ENCODE measurements around the gene CERS6. TPM values are rescaled to one million over a fixed set of nuclear protein-coding genes. Genes with fewer than 3 reads are reported as not detected.
A peak's percentile ranks its signal among the peaks of the same experiment; 100 is the strongest.

CERS6 gene
- total RNA-seq, 1 experiment from 2014 or later, result 15.1 TPM

GRCh38 chr2:168601741-168602140 is 145.7 kb downstream of the CERS6 start:
- no peak for DNase-seq (ENCODE audit: low read depth)

GRCh38 chr2:168602379-168602778 is 146.3 kb downstream of the CERS6 start:
- DNase-seq (ENCODE audit: low read depth), result no peak

- DNase-seq (ENCODE audit: low read depth), result no peak
Measured at GRCh38 chr2:168602846-168603401, 146.9 kb downstream of the CERS6 start.

GRCh38 chr2:168603439-168603961 is 147.4 kb downstream of the CERS6 start:
- no peak for DNase-seq (ENCODE audit: low read depth)

GRCh38 chr2:168604252-168604651 is 148.2 kb downstream of the CERS6 start:
- no peak for DNase-seq (ENCODE audit: low read depth)

- DNase-seq (ENCODE audit: low read depth), result no peak
Measured at GRCh38 chr2:168607992-168608391, 151.9 kb downstream of the CERS6 start.

GRCh38 chr2:168608796-168609195 is 152.7 kb downstream of the CERS6 start:
- no peak for DNase-seq (ENCODE audit: low read depth)

GRCh38 chr2:168611091-168611490 is 155.0 kb downstream of the CERS6 start:
- no peak for DNase-seq (ENCODE audit: low read depth)

GRCh38 chr2:168611896-168612650 is 156.0 kb downstream of the CERS6 start:
- DNase-seq (ENCODE audit: low read depth), result no peak

- no peak for DNase-seq (ENCODE audit: low read depth)
Measured at GRCh38 chr2:168612719-168613118, 156.6 kb downstream of the CERS6 start.

GRCh38 chr2:168613551-168613950 is 157.5 kb downstream of the CERS6 start:
- no peak for DNase-seq (ENCODE audit: low read depth)

- DNase-seq (ENCODE audit: low read depth), result peak; percentile 37
Measured at GRCh38 chr2:168614172-168615018, 158.3 kb downstream of the CERS6 start.

GRCh38 chr2:168620554-168620953 is 164.5 kb downstream of the CERS6 start:
- DNase-seq (ENCODE audit: low read depth), result no peak

- DNase-seq (ENCODE audit: low read depth), result no peak
Measured at GRCh38 chr2:168622559-168622958, 166.5 kb downstream of the CERS6 start.

GRCh38 chr2:168624028-168624427 is 168.0 kb downstream of the CERS6 start:
- DNase-seq (ENCODE audit: low read depth), result no peak

- no peak for DNase-seq (ENCODE audit: low read depth)
Measured at GRCh38 chr2:168626096-168626495, 170.0 kb downstream of the CERS6 start.

GRCh38 chr2:168626647-168627046 is 170.6 kb downstream of the CERS6 start:
- no peak for DNase-seq (ENCODE audit: low read depth)

GRCh38 chr2:168632709-168633121 is 176.6 kb downstream of the CERS6 start:
- no peak for DNase-seq (ENCODE audit: low read depth)

- DNase-seq (ENCODE audit: low read depth), result no peak
Measured at GRCh38 chr2:168633200-168633599, 177.1 kb downstream of the CERS6 start.

- DNase-seq (ENCODE audit: low read depth), result no peak
Measured at GRCh38 chr2:168633895-168634294, 177.8 kb downstream of the CERS6 start.

- DNase-seq (ENCODE audit: low read depth), result no peak
Measured at GRCh38 chr2:168635065-168635577, 179.0 kb downstream of the CERS6 start.

- no peak for DNase-seq (ENCODE audit: low read depth)
Measured at GRCh38 chr2:168639018-168639417, 182.9 kb downstream of the CERS6 start.

All from RPMI7951 (cell line).